GM12875 (cell line): ENCODE measurements around the gene GPR176.

ENCODE experiments used
- H3K4me3 ChIP-seq: one replicate; pipeline ENCODE4 v1.5.1; 2011; ENCODE audit warnings: low read depth, low read length, control low read depth
- TF ChIP-seq, protein P1 (sequence below): IDR thresholded peaks from 2 replicates; pipeline ENCODE4 v1.5.1; 2011; ENCODE audit warnings: low read depth, mild to moderate bottlenecking, control low read depth, inconsistent platforms, low read length, moderate library complexity, borderline replicate concordance; ENCODE audit not compliant: insufficient read depth

GPR176 gene

DNA sequence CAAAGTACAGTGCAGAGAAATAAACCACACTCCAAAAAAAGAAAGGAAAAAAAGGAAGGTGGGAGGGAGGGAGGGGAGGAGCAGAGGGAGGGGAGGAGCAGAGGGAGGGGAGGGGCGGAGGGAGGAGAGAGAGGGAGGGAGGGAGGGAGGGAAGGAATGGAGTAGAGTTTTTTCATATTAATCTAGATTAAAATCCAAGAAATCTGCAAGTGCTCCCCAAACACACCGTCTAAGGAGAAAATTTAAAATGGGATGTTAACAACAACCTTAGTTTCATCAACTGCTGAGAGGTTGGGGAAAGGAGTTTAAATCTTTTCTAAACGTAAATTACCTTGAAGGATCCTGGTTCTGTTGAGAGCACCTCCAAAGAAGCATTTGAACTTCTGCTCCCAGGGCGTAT is 144.0 kb downstream of the GPR176 start:
- no peak overlapping the region for H3K4me3 ChIP-seq
- TF ChIP-seq, protein P1, sequence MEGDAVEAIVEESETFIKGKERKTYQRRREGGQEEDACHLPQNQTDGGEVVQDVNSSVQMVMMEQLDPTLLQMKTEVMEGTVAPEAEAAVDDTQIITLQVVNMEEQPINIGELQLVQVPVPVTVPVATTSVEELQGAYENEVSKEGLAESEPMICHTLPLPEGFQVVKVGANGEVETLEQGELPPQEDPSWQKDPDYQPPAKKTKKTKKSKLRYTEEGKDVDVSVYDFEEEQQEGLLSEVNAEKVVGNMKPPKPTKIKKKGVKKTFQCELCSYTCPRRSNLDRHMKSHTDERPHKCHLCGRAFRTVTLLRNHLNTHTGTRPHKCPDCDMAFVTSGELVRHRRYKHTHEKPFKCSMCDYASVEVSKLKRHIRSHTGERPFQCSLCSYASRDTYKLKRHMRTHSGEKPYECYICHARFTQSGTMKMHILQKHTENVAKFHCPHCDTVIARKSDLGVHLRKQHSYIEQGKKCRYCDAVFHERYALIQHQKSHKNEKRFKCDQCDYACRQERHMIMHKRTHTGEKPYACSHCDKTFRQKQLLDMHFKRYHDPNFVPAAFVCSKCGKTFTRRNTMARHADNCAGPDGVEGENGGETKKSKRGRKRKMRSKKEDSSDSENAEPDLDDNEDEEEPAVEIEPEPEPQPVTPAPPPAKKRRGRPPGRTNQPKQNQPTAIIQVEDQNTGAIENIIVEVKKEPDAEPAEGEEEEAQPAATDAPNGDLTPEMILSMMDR = no peak

DNA sequence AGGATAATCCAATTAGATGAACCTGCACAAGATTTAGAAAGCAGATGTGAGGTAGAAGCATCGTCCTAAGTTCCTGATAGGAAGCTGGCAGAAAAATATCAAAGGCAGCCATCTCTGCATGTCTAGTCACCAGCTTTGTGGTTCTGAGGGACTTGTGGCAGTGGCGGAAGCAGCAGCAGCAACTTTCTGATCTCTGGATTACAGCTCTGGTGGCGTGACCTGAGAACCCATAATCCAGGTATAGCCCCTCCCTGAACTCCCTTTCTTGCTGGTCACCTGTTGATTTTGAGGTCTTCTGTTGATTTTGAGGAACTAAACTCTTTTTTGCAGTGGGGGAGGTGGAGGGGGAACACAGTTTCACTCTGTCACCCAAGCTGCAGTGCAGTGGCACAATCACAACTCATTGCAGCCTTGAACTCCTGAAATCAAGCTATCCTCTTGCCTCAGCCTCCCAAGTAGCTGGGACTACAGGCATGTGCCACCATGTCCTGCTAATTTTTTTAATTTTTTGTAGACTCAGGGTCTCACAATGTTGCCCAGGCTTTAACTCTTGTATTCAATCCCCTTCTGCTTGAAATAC is 145.3 kb downstream of the GPR176 start:
- H3K4me3 ChIP-seq = no peak overlapping the region
- TF ChIP-seq, protein P1 = no peak

DNA sequence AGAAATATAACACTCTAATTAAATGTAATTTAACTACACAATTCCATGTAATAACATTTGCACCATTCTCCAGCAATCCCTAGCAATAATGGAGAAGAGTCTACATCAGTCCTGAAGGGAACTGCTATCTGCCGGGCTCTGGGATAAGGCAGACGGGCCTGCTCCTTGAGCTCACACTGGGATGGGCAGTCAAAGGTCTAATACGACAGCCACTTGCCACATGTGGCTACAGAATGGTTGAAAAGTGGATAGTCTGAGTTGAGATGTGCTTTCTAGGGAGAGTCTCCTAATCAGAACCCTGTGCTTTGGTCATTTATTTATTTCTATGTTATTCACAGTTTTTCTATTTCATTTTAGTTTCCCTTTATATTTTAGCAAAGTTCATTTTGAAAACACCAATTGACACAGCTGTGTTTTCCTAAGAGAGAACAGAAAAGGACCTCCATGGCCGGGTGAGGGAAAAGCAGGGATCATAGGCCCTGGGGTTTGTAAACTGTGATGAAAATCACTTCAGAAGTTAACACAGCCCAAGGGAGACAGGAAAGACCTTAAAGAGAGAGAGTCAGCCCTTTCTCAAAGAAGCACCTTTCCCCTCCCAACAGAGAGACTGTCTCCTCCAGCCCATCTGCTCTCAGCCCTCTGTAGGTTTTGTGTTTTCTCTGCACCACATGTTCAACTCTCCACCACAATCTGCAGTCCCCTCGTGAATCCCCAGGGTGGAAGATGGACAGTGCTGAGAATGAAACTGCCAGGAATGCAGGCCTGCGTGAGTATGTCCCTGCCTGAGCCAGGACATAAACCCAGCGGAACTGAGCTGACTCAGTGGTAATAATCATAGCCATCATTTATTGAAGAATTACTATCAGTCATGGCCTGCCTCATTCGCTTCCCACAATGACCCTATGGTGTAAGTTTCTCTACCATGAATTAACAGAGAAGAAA is 149.0 kb downstream of the GPR176 start:
- H3K4me3 ChIP-seq = no peak overlapping the region
- TF ChIP-seq, protein P1 = no peak

DNA sequence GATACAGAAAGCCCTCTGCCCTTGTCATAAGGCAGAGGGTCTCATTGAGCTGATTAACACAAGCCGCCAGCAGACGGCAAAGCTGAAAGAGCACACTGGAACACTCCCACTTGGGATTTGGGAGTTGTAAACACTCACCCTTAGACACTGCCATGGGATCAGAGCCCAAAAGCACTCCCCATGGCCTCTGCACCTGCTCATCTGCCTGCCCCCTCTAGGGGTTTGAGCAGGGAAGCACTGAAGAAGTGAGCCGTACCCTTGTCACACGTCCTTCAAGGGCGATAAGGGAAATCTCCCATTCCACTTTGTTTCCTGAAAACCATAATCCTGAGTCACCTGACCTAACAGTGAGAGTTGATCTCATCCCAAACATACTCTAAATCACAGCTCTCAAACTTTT is 152.1 kb downstream of the GPR176 start:
- no peak overlapping the region for H3K4me3 ChIP-seq
- TF ChIP-seq, protein P1 = no peak

DNA sequence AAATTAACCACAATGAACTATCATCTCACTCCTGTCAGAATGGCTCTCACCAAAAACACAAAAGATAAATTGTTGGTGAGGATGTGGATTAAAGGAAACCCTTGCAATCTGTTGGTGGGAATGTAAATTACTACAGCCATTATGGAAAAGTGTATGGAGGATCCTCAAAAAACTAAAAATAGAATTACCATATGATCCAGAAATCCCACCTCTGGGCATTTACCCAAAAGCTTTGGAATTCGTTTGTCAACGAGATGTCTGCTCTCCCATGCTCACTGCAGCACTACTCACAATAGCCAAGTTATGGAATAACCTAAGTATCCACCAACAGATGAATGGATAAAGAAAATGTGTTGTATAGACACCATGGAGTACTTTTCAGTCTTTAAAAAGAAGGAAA is 159.1 kb downstream of the GPR176 start:
- TF ChIP-seq, protein P1 = no peak
- no peak overlapping the region for H3K4me3 ChIP-seq

DNA sequence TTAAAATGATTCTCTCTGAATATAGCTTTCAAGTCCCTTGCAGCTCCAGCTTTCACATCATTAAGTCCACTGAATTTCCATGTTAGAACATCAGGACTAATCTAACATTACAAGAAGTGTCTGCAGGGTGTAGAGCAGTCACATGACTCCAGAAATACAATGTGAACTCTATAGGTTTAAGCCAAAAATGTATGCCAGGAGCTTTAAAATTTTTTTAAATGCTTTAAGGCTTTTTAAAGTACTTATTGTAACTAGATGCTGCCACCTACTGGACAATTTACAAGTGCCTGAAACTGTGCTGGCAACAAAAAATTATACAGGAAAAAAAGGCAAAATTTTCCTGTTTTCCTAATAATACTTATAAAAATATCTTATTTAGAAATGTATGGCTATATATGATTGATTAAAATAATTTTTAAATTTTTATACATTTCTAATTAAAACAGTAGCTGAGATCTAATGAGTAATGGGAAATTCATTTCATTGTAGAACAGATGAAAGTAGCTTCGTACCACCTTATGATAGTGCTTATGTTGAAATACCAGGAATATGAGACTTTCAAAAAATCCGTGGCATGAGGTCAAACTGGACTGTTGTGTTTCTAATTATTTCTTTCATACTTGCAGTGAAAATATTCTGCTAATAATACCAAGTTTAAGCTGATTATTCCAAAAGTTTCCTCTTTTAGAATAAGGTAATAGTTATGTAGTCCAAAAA is 163.1 kb downstream of the GPR176 start:
- TF ChIP-seq, protein P1 = peak; percentile 41; the same call in 1 of the 2 replicates
- no peak overlapping the region for H3K4me3 ChIP-seq
